Endodermal cell (in vitro differentiated cells): ENCODE measurements around the gene NEB. TPM values are rescaled to one million over a fixed set of nuclear protein-coding genes. Genes with fewer than 3 reads are reported as not detected.

Source experiments
- DNase-seq: peaks from one replicate; pipeline ENCODE4 v3.0.0-alpha.2; 2017
- H3K27ac ChIP-seq: 2 replicates; pipeline ENCODE4 v1.5.1; 2013; ENCODE audit warnings: mild to moderate bottlenecking, low read depth, low read length, moderate library complexity
- H3K27me3 ChIP-seq: 2 replicates; pipeline ENCODE4 v1.6.1; 2013; ENCODE audit warnings: mild to moderate bottlenecking, low read length, moderate library complexity; ENCODE audit not compliant: insufficient read depth, control insufficient read depth, poor library complexity, severe bottlenecking
- H3K36me3 ChIP-seq: 2 replicates; pipeline ENCODE4 v1.7.0; 2013; ENCODE audit warnings: mild to moderate bottlenecking, low read length, moderate library complexity; ENCODE audit not compliant: control insufficient read depth, insufficient read depth
- H3K4me1 ChIP-seq: one replicate; pipeline ENCODE4 v1.7.0; 2013; ENCODE audit warnings: low read length; ENCODE audit not compliant: control insufficient read depth, insufficient read depth
- H3K4me3 ChIP-seq: 2 replicates; pipeline ENCODE4 v1.5.1; 2013; ENCODE audit warnings: mild to moderate bottlenecking, low read length, moderate library complexity
- H3K9ac ChIP-seq: 2 replicates; pipeline ENCODE4 v1.6.1; 2013; ENCODE audit warnings: mild to moderate bottlenecking, low read length, moderate library complexity; ENCODE audit not compliant: poor library complexity, severe bottlenecking; ENCODE audit errors: extremely low read depth
- H3K9me3 ChIP-seq: 2 replicates; pipeline ENCODE4 v1.6.1; 2013; ENCODE audit warnings: mild to moderate bottlenecking, low read length, moderate library complexity; ENCODE audit not compliant: control insufficient read depth
- H3K27ac Mint-ChIP-seq: 2 replicates; pipeline ENCODE4 v1.8.0; 2020; ENCODE audit warnings: mixed read lengths
- H3K27me3 Mint-ChIP-seq: 2 replicates; pipeline ENCODE4 v1.8.0; 2021; ENCODE audit warnings: mild to moderate bottlenecking, mixed read lengths; ENCODE audit not compliant: insufficient read depth
- H3K36me3 Mint-ChIP-seq: 2 replicates; pipeline ENCODE4 v1.8.0; 2020; ENCODE audit warnings: low read depth, mixed read lengths
- H3K4me1 Mint-ChIP-seq: 2 replicates; pipeline ENCODE4 v1.8.0; 2020; ENCODE audit warnings: mixed read lengths
- H3K4me3 Mint-ChIP-seq: 2 replicates; pipeline ENCODE4 v1.8.0; 2020; ENCODE audit warnings: mild to moderate bottlenecking, moderate library complexity, mixed read lengths
- H3K9me3 Mint-ChIP-seq: 2 replicates; pipeline ENCODE4 v1.8.0; 2020; ENCODE audit warnings: mild to moderate bottlenecking, mixed read lengths
- WGBS, 2 experiments: methylation state at CpG; one replicate each; pipeline versions ENCODE4 v1.1.5 to v1.1.7; 2013; ENCODE audit warnings: missing lambda C conversion rate in 2 of 2, mixed read lengths in 1 of 2; ENCODE audit not compliant: insufficient coverage in 1 of 2, insufficient read length in 1 of 2; 5-methylcytosine and 5-hydroxymethylcytosine counted together
- total RNA-seq, 2 donors: library from RNA; stranded (reverse); fragmentation: NEBNext Ultra II Directional in 1 of 2; extraction: Animal tissue kit (Norgen Biotek cat#: 25700) in 1 of 2; gene quantifications; 2 replicates in 1 of 2; 3 replicates in 1 of 2; pipeline ENCODE4 v1.2.1, GENCODE V29; 2021
- TF ChIP-seq, protein P1 (sequence below): fragments of 200-600 bp; sonication (generic); conservative IDR thresholded peaks from 2 replicates; pipeline ENCODE4 v1.5.0; 2021; ENCODE audit warnings: antibody characterized with exemption, mild to moderate bottlenecking

The NEB gene
- total RNA-seq, 2 donors from 2014 or later, result 4.4 to 5.4 TPM

GRCh38 chr2:151757861-151758260, 23.6 kb upstream of the NEB start:
- H3K4me3 ChIP-seq, result no peak overlapping the region
- 82% methylated on average over 1 of the region's 1 CpG; no CpG with 5 or more reads in 1 of the 2 experiments for WGBS, 2 experiments
- H3K27me3 ChIP-seq, result no peaks in the 10 kb centered on the region
- Mint-ChIP-seq H3K9me3 (no peaks in the 10 kb centered on the region), H3K27ac (no peak overlapping the region), H3K4me1 (peaks cover 8% of the 10 kb centered on the region), H3K36me3 (no peaks in the 10 kb centered on the region), H3K4me3 (no peak overlapping the region), H3K27me3 (no peaks in the 10 kb centered on the region)
- H3K4me1 ChIP-seq, result peaks cover 7% of the 10 kb centered on the region
- no peaks in the 10 kb centered on the region for H3K9me3 ChIP-seq
- TF ChIP-seq, protein P1, sequence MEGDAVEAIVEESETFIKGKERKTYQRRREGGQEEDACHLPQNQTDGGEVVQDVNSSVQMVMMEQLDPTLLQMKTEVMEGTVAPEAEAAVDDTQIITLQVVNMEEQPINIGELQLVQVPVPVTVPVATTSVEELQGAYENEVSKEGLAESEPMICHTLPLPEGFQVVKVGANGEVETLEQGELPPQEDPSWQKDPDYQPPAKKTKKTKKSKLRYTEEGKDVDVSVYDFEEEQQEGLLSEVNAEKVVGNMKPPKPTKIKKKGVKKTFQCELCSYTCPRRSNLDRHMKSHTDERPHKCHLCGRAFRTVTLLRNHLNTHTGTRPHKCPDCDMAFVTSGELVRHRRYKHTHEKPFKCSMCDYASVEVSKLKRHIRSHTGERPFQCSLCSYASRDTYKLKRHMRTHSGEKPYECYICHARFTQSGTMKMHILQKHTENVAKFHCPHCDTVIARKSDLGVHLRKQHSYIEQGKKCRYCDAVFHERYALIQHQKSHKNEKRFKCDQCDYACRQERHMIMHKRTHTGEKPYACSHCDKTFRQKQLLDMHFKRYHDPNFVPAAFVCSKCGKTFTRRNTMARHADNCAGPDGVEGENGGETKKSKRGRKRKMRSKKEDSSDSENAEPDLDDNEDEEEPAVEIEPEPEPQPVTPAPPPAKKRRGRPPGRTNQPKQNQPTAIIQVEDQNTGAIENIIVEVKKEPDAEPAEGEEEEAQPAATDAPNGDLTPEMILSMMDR, result no peak
- H3K36me3 ChIP-seq, result no peaks in the 10 kb centered on the region
- DNase-seq, result no peak
- no peak overlapping the region for H3K9ac ChIP-seq
- H3K27ac ChIP-seq, result no peak overlapping the region

DNA sequence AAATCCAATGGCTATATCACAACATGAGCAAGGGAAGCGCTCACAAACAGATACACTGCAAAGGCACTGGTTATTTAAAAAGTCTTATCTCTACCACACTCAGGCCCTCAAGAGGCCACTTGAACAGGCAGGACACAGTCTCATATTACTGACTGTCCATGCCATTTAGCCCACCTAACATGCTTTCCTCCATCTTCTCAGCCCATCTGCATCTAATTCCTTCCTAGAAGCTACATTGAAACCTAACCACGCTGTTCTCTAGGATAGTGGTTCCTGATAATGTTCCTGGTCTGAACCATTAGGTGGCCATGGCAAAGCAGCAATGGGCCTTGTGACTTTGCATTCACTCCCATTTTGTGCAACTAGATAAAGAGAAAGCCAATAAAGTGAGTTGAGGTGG, 22.5 kb upstream of the NEB start:
- Mint-ChIP-seq H3K4me3 (no peak overlapping the region), H3K27ac (no peak overlapping the region)

DNA sequence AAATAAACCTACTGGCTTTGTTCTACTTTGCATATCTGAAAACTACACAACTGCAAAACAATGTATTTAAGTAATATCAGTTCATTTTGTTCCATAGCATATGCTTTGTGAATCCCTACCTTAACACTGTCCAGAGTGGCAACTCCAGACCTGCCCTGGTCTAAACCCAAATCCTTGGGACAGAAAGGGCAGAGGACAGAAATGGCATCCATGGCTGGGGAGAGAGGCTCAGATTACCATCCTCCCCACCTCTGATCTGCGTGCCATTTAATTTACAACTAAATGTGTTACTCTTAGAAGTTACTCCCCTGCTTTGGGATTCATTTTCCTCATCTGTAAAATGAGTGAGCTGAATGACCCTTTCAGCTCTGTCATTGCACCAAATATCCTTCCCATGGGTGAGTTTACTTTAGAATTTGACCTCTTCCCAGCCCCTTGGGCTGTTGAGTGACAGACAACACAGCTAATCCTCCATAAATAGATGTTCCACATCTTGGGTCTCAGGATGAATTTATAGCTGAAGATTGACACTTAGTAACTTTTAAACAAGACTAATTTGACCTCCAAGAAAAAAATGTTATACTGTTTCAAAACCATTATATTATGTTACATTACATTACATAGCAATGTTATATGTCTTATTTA, 20.1 kb upstream of the NEB start:
- Mint-ChIP-seq H3K36me3 (no peaks in the 10 kb centered on the region), H3K27ac (no peak overlapping the region), H3K4me3 (no peak overlapping the region), H3K9me3 (no peaks in the 10 kb centered on the region), H3K4me1 (peaks cover 3% of the 10 kb centered on the region), H3K27me3 (no peaks in the 10 kb centered on the region)
- Histone ChIP-seq H3K27ac (no peak overlapping the region), H3K27me3 (no peaks in the 10 kb centered on the region), H3K4me1 (no peaks in the 10 kb centered on the region), H3K36me3 (no peaks in the 10 kb centered on the region), H3K9me3 (no peaks in the 10 kb centered on the region), H3K4me3 (no peak overlapping the region), H3K9ac (no peak overlapping the region)
- TF ChIP-seq, protein P1, result no peak
- no peak for DNase-seq
- WGBS, 2 experiments, result 60 to 92% methylated on average over 1 of the region's 1 CpG

More for the DNA sequence above, 22.5 kb upstream of the NEB start:
- TF ChIP-seq, protein P1, result no peak
- DNase-seq, result no peak
- H3K9me3 ChIP-seq, result no peaks in the 10 kb centered on the region
- no peaks in the 10 kb centered on the region for H3K36me3 Mint-ChIP-seq
- H3K27ac ChIP-seq, result no peak overlapping the region
- H3K4me1 Mint-ChIP-seq, result peaks cover 8% of the 10 kb centered on the region
- H3K9me3 Mint-ChIP-seq, result no peaks in the 10 kb centered on the region
- no peak overlapping the region for H3K9ac ChIP-seq
- no peak overlapping the region for H3K4me3 ChIP-seq
- peaks cover 7% of the 10 kb centered on the region for H3K4me1 ChIP-seq
- H3K27me3 Mint-ChIP-seq, result no peaks in the 10 kb centered on the region
- H3K27me3 ChIP-seq, result no peaks in the 10 kb centered on the region
- no peaks in the 10 kb centered on the region for H3K36me3 ChIP-seq
- 94% methylated on average over 2 of the region's 2 CpGs for WGBS, 2 experiments
